ENCODE measurements around the gene PIGQ. TPM values are rescaled to one million over a fixed set of nuclear protein-coding genes. Genes with fewer than 3 reads are reported as not detected.

Gene PIGQ
- total and polyA plus RNA-seq, 2 of the 8 experiments (the other 6 are each of a cell fraction or from before 2014, with no cell fraction given): 36.0 to 49.2 TPM

- no peak overlapping the region for H4K5ac ChIP-seq (ENCODE audit: insufficient read length, low read depth, low read length)
- H2AFZ ChIP-seq (ENCODE audit: low read length): no peak overlapping the region
- no peak overlapping the region for H4K91ac ChIP-seq (replicated peaks; ENCODE audit: insufficient read length, low read length)
- H3K18ac ChIP-seq (ENCODE audit: extremely low read depth, low read length): no peak overlapping the region
- H2BK5ac ChIP-seq (ENCODE audit: low read depth, low read length): no peak overlapping the region
- H2BK120ac ChIP-seq (replicated peaks; ENCODE audit: low read depth, low read length): no peak overlapping the region
- no peak overlapping the region for H2BK20ac ChIP-seq (ENCODE audit: low read length)
- peaks cover 0 to 9% of the 10 kb centered on the region in 2 experiments for H4K20me1 ChIP-seq (replicated peaks in 1 of 2; ENCODE audit: control insufficient read depth in 1 of 2, insufficient read depth in 2 of 2, low read length in 2 of 2)
- no peak overlapping the region for H2BK12ac ChIP-seq (ENCODE audit: low read depth, low read length)
- H3K79me2 ChIP-seq (ENCODE audit: control insufficient read depth in 1 of 2, insufficient read depth in 2 of 2, low read length in 2 of 2): peaks cover 0 to 2% of the 10 kb centered on the region in 2 experiments; a peak in 1 of 4 replicates
- no peaks in the 10 kb centered on the region for H3K27me3 ChIP-seq (replicated peaks in 1 of 4; ENCODE audit: control insufficient read depth in 3 of 4, extremely low read depth in 1 of 4, insufficient read depth in 3 of 4, low read length in 3 of 4)
- H3K27ac ChIP-seq (ENCODE audit: low read depth, low read length): no peak overlapping the region
- no peak overlapping the region for H3K4ac ChIP-seq (replicated peaks; ENCODE audit: insufficient read length, low read depth, low read length)
- H4K8ac ChIP-seq (ENCODE audit: extremely low read depth, insufficient read depth, low read length): no peak overlapping the region
- TF ChIP-seq HDAC6 (IDR thresholded peaks at IDR 0.05; ENCODE audit: low read depth, low read length): no peak
- TF ChIP-seq RNF2 (IDR thresholded peaks at IDR 0.05; ENCODE audit: borderline replicate concordance, low read depth, low read length, missing control alignments, poor library complexity, severe bottlenecking): no peak
- TF ChIP-seq SP4 (IDR thresholded peaks at IDR 0.05; ENCODE audit: low read length): no peak
- no peak overlapping the region for H3K14ac ChIP-seq (ENCODE audit: insufficient read length)
- H3K9me3 ChIP-seq (ENCODE audit: insufficient read depth in 2 of 2, low read depth in 1 of 2, low read length in 1 of 2): peaks cover 7 to 9% of the 10 kb centered on the region in 2 experiments; a peak in 3 of 4 replicates
- H3K36me3 ChIP-seq (ENCODE audit: control insufficient read depth in 2 of 4, insufficient read depth in 4 of 4, low read length in 3 of 4): no peaks in the 10 kb centered on the region
- no peak overlapping the region for H3K4me2 ChIP-seq (ENCODE audit: insufficient read depth in 1 of 2, low read depth in 2 of 2, low read length in 2 of 2)
- no peaks in the 10 kb centered on the region for H3K23me2 ChIP-seq (ENCODE audit: low read depth, low read length)
- 85% methylated on average over 13 of the region's 13 CpGs; no CpG with 5 or more reads in 1 of the 2 experiments for WGBS, 2 experiments (ENCODE audit: extremely low coverage in 1 of 2, insufficient coverage in 1 of 2, insufficient read length in 1 of 2, insufficient replicate concordance in 2 of 2, low coverage in 1 of 2, low lambda C conversion rate in 2 of 2, missing lambda C conversion rate in 1 of 2)
- H3K23ac ChIP-seq (ENCODE audit: insufficient read length): no peak overlapping the region
- no peak overlapping the region for H3K56ac ChIP-seq (replicated peaks; ENCODE audit: insufficient read length, low read depth, low read length)
- H3K79me1 ChIP-seq (ENCODE audit: low read depth, low read length): peaks cover 6% of the 10 kb centered on the region
- H3K9ac ChIP-seq (replicated peaks in 1 of 4; ENCODE audit: extremely low read depth in 1 of 4, low read depth in 3 of 4, low read length in 3 of 4): no peak overlapping the region
- H2AK5ac ChIP-seq (ENCODE audit: low read depth, low read length): no peak overlapping the region
- POLR2A ChIA-PET (ENCODE audit: partially characterized antibody): interaction anchor here (1.4 to 1.5 kb wide), 2 partner anchors 22 to 24 kb away, joined by 3 to 5 read pairs; partner anchors contain the start of gene WFIKKN1
- DNase-seq (ENCODE audit: low read depth in 1 of 2, low spot score in 2 of 2): no peak
- H2BK15ac ChIP-seq (ENCODE audit: low read length): no peak overlapping the region
- H3K4me1 ChIP-seq (replicated peaks in 1 of 4; ENCODE audit: control insufficient read depth in 3 of 4, insufficient read depth in 4 of 4, low read length in 3 of 4): no peaks in the 10 kb centered on the region; a peak in 1 of 7 replicates
- FAIRE-seq: no peak
- no peak overlapping the region for H3K4me3 ChIP-seq (ENCODE audit: extremely low read depth in 1 of 4, insufficient read depth in 2 of 4, low read depth in 3 of 4, low read length in 4 of 4)
- CTCF ChIA-PET (ENCODE audit: partially characterized antibody): interaction anchor here (0.7 to 5.2 kb wide), 14 partner anchors 9 to 217 kb away, joined by 3 to 29 read pairs (median 4); partner anchors contain the start of gene RAB40C
These were observed 39.5 kb downstream of the PIGQ start for GRCh38 chr16:609316-609715.

All from H1 (cell line).